Vein endothelial cell (primary cell): ENCODE results near the gene AP3S2. TPM values are rescaled to one million over a fixed set of nuclear protein-coding genes. Genes with fewer than 3 reads are reported as not detected.
A peak's percentile ranks its signal among the peaks of the same experiment; 100 is the strongest.

Experiments
- small RNA-seq: library from RNA; depleted of rRNA; stranded (forward); fragments of <200 nt; gene quantifications from one replicate; pipeline ENCODE3, GENCODE V24; 2012
- total RNA-seq: library from RNA; depleted of rRNA; stranded (reverse); fragments of >200 nt; gene quantifications from 2 replicates; pipeline ENCODE4 v1.2.3, GENCODE V29; 2012

Gene AP3S2
- 41.8 and 43.8 TPM in 2 replicates for total RNA-seq

DNA sequence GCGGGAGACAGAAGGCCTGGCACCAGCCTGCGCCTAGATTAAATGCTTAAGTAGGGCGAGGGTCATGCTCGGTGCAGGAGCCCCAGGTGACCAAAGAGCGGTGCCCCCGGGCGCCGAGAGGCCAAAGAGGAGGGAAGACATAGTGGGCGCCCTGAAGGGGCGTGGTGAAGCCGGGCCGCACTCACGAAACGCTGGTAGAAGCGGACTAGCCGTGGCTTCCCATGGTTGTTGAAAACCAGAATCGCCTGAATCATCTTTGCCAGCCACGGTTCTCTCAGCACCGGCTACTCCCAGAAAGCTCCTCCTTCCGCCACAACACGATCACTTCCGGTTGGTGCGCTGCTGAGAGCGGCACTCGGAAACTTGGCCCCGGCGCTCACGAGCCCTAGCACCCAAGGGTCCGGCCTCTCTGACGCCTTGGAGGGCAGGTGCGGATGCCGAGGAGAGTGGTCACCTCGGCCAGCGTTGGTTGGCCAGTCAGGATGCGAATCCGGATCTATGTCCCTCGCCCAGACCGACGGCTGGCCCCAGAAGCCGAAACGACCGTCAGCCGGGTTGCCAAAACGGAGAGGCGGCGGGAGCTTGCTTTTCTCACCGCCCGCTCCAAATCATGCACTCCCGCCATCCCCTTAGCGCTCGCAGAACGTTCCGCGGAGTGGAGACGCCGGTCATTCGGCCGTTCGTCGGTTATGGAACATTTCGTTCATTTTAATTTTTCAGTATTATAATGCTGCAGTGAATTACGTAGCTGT, at the start of gene AP3S2:
Gene AP3S2, minus strand, starts transcription at position 299 of the 752 bp plus-strand sequence. Its CDS starts 45 bp downstream, at position 254.

DNA sequence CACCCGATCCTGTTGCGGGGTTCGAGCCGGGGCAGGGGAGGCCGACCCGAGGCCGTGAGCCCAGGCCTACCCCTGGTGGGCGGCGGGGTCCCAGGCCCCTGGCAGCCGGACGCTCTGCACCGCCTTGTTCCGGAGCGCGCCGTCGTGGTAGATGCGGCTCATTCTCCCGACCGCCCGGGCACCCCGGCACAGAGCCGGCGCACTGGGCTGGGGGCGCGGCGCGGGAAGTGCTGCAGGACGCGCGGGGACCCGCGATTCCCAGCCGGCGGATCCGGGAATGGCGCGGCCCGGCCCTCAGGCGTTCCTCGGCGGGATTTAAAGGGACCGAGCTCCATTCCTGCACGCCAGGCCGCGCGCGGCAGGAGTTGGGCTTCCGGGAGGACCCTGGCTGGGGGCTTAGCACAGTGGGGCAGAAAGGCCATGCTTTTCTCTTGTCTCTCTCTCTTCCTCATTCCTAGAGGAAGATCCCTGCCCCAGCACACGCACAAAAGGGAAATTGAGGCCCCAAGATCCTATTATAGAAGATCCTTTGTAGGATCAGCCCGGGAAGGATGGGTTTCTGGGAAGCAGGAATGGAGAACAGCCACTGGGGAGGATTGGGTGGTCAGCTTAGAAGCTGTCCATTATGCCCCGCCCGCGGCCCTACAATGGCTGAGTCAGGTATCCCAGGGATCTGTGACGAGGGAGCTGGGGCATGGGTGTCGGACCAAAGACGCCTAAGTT, 19.0 kb upstream of the AP3S2 start, which contains the start of gene ARPIN:
Gene ARPIN, minus strand, starts transcription at position 279 of the 723 bp plus-strand sequence. Its CDS starts 117 bp downstream, at position 162.

Small RNA genes within 50 kb of the gene (small RNA-seq; reads per million reads assigned to genes)
- gene MIR5009 (not detected), gene MIR5094 (0.45 reads per million, percentile 26 among the genes with 10 or more reads in this experiment), gene RNU6-1111P (not detected), gene RNU7-111P (not detected)

Other genes starting within 250 kb of the AP3S2 start
- gene KIF7, start 238.5 kb downstream of the AP3S2 start, total RNA-seq = 3.9 and 4.2 TPM in 2 replicates
- gene PLIN1, start 214.6 kb downstream of the AP3S2 start, total RNA-seq = 0.10 TPM in 1 of 2 replicates, not detected in the other
- gene PEX11A, start 203.2 kb downstream of the AP3S2 start, total RNA-seq = 2.4 and 3.3 TPM in 2 replicates
- gene WDR93, start 203.2 kb downstream of the AP3S2 start, total RNA-seq = 0.10 TPM in 1 of 2 replicates, not detected in the other
- 0.10 and 0.33 TPM in 2 replicates for gene MESP1, start 142.7 kb downstream of the AP3S2 start, total RNA-seq
- 0.19 TPM in 1 of 2 replicates, not detected in the other for gene MESP2, start 117.7 kb downstream of the AP3S2 start, total RNA-seq
- gene ANPEP, start 79.1 kb downstream of the AP3S2 start, total RNA-seq = 19.9 and 35.5 TPM in 2 replicates
- gene ARPIN, start 19.0 kb upstream of the AP3S2 start, total RNA-seq = 10.3 and 11.4 TPM in 2 replicates
- 14.9 and 25.2 TPM in 2 replicates for gene ZNF710, start 107.3 kb upstream of the AP3S2 start, total RNA-seq
- gene IDH2, start 208.5 kb upstream of the AP3S2 start, total RNA-seq = 86.3 and 130 TPM in 2 replicates